Measurements from ENCODE around the gene ZNF500.

DNA sequence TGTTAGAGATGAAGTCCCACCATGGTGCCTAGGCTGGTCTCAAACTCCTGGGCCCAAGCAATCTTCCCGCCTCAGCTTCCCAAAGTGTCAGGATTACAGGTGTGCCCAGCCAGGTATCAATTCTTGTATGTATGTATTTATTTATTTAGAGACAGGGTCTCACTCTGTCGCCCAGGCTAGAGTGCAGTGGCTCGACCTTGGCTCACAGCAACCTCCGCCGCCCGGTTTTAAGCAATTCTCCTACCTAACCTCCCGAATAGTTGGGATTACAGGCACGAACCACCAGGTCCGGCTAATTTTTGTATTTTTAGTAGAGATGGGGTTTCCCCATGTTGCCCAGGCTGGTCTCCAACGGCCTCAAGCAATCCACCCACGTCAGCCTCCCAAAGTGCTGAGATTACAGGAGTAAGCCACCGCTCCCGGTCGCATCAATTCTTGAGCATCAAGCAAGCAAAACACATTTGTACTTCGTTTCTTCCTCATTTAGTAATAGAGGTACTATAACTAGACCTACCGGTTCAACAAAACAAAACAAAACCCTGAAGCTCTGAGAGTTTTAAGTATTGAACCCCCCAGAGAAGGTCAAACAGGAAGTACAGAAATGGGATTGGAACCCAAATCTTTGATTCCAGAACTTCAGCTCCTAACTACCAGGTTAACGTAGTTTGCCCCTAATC is 1.0 kb upstream of the ZNF500 start:
- TF ChIP-seq, protein P1, sequence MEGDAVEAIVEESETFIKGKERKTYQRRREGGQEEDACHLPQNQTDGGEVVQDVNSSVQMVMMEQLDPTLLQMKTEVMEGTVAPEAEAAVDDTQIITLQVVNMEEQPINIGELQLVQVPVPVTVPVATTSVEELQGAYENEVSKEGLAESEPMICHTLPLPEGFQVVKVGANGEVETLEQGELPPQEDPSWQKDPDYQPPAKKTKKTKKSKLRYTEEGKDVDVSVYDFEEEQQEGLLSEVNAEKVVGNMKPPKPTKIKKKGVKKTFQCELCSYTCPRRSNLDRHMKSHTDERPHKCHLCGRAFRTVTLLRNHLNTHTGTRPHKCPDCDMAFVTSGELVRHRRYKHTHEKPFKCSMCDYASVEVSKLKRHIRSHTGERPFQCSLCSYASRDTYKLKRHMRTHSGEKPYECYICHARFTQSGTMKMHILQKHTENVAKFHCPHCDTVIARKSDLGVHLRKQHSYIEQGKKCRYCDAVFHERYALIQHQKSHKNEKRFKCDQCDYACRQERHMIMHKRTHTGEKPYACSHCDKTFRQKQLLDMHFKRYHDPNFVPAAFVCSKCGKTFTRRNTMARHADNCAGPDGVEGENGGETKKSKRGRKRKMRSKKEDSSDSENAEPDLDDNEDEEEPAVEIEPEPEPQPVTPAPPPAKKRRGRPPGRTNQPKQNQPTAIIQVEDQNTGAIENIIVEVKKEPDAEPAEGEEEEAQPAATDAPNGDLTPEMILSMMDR (IDR thresholded peaks at IDR 0.05) = no peak
- no peak for TF ChIP-seq POLR2A (IDR thresholded peaks at IDR 0.05)
